CD4-positive, alpha-beta T cell treated with Interleukin-15 for 4 hours (primary cell): ENCODE measurements around the gene SLC35E2B.

ENCODE experiments used
- DNase-seq: peaks from one replicate; pipeline ENCODE4 v3.0.0-alpha.2; 2020; ENCODE audit warnings: low spot score

Gene SLC35E2B

DNA sequence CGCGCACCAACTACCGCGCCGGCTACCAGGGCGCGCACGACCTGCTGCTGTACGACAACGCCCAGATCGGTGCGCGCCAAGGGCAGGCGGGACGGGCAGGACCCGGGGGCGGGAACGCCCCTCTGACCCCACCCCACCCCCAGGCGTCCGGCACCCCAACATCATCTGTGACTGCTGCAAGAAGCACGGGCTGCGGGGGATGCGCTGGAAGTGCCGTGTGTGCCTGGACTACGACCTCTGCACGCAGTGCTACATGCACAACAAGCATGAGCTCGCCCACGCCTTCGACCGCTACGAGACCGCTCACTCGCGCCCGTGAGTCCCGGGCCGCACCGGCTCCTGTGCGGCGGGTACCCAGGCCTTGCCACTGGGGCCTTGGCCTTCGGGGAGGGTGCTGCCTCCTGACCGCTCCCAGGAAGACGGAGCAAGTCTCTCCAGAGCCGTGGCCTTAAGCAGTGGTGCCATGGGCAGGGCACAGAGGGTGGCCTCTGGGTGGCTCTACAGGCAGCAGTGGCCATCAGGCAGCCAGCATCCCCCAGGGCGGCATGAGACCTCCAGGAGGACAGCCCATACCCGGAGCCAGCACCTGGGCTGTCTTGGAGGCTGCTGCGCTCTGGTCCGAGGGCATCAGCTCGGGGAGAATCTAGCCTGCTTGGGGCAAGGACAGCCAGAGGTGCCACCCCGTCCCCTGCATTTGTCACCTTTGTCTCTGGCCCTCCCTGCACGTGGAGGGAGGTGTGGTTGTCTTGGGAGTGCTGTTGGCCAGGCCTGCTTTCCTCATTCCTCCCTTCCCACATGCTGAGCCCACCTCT, 68.8 kb downstream of the SLC35E2B start:
- no peak for DNase-seq

DNA sequence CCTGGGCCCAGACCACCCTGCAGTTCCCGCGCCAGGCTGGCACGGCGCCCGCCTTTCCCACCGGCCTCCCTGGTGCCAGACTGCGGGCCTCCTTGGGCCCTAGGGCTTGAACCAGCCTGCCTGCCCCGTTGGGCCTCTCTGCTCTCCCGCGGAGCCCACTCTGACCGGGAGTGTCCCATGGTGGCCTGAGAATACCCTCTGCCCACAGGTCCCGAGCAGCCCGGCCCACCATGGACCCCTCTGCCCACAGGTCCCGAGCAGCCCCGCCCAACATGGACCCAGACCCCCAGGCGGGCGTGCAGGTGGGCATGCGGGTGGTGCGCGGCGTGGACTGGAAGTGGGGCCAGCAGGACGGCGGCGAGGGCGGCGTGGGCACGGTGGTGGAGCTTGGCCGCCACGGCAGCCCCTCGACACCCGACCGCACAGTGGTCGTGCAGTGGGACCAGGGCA, 69.4 kb downstream of the SLC35E2B start:
- DNase-seq, result no peak

DNA sequence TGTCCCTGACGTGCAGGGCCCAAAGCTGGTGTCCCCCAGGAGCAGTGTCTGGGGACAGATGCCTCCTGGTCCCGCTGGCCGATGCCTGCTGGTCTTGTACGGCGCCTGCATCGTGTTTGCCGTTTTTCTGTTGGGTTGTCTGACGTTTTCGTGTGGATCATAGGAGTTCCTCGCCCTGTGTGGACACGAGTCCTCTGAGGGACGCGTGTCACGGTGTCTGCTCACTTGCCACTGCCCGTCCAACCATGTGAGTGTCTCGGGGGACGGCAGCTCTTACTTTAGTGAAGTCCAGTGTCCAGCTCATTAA, 69.9 kb downstream of the SLC35E2B start:
- no peak for DNase-seq

DNA sequence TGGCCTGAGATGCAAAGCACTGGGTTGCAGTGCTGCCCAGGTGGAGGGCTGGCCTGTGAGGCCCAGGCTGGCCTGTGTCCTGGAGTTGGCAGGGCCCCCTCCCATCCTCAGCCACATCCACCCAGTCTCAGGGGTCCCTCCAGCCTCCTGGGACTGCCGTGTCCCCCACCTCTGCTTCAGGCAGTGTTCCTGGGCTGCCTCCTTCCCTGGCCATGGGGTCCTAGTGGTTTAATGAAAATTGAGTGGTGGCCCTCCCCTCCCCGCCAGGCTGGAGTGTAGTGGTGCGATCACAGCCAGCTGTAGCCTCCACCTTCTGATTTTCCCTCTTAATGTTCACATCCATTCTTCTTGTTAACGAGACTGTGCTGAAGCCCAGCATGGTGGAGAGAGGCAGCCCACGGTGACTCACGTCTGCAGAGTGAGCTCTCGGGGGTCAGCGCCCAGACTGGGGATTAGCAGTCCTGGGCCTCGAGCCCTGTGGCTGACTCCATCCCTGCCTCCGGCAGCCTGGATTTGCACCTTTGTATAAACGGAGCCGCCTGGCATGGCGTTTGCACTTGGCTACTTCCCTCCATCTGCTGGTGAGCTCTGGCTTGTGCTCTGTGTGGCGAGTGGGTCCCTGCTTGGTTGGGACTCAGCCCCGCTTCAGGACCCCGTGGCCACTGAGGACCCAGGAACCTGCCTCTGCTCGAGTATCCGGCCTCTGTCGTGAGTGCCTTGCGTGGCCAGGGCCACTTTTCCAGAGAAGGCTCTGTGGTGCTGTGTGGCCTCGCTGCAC, 70.4 kb downstream of the SLC35E2B start:
- DNase-seq, result no peak

DNA sequence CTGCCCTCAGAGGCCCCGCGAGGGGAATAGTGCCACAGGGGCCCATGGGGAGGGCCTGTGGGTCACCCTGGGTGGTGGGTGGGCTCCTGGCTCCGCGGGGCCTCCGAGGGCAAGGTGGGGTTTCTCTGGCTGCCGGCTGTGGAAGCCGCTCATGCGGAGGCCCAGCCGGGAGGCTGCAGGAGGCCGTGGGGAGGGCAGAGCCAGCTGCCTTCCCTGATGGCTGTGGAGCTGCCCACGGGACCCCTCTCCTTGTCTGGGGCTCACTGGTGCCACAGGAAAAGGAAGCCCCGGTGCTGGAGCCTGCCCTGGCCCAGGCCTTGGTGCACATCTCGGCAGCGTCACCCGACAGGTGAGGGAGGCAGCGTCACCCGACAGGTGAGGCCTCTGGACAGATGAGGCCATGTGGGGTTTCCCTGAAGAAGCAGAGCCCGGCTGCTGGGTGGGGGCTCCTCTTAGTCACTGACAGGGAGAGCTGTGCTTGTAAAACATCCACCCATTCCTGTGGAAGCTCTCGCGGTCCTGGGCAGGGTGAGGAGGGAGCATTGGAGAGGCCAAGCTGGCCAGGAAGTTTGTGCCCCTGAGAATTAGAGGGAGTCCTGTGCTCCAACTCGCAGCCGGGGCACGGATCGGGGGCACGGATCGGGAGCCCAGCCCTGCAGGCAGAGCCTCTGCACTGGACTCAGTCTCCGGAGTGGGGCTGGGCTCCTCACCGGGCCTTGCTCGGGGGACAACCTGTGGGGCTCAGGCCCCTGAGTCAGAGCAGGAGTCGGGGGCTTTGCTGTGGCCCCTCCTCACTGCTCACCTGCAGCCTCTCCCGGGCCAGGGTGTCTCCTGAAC, 71.2 kb downstream of the SLC35E2B start:
- no peak for DNase-seq

DNA sequence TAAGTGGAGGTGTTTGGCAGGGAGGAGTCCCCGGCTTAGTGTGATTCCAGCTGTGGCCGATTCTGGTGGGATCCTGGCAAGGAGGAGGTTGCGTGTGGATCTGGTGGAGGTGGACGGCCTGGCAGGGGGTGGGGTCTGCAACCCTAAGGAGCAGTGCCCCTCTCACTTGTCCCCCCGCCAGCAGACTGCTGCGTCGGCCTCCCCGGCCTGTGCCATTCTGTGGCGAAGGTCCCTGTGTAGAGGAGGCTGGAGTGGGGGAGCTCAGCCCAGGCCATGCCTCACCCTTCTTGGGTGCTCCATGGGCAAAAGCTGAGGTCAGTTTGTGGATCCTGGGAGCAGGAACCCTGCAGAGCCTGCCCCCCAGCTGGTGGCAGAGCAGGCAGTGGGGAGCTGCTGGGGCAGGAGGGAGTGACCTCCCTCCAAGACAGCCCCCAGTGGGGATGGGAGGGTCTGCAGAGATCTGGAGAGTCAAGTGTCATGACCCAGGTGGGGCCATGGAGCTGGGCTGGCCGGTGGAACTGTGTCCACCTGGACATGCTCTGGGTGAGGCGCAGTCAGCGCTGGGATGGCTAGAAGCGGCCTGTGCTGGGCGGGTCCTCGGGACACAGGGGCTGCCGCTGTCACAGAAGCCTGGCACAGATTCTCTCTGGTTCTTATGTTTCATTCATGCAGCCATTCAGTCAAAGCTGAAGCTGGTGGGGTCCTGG, 72.0 kb downstream of the SLC35E2B start:
- no peak for DNase-seq

DNA sequence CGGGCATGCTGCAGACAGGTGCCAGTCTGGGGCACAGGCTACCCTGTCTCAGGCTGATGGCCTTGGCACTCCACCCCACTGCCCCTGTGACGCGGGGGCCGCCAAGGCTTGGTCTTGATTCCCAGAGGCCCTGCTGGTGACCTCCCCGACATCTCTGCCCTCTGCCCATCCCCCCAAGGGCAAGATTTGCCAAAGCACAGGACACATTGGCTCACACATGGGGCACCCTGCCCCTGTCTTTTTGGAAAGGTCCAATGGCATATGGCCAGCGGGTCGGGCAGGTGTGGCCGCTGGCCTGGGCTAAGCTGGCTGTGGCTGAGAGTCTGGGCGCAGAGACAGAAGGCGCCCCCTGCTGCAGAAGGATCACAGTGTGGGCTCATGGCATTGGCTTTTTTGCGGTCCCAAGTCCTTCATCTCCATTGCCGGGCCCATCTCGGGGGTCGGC, 72.7 kb downstream of the SLC35E2B start:
- no peak for DNase-seq

DNA sequence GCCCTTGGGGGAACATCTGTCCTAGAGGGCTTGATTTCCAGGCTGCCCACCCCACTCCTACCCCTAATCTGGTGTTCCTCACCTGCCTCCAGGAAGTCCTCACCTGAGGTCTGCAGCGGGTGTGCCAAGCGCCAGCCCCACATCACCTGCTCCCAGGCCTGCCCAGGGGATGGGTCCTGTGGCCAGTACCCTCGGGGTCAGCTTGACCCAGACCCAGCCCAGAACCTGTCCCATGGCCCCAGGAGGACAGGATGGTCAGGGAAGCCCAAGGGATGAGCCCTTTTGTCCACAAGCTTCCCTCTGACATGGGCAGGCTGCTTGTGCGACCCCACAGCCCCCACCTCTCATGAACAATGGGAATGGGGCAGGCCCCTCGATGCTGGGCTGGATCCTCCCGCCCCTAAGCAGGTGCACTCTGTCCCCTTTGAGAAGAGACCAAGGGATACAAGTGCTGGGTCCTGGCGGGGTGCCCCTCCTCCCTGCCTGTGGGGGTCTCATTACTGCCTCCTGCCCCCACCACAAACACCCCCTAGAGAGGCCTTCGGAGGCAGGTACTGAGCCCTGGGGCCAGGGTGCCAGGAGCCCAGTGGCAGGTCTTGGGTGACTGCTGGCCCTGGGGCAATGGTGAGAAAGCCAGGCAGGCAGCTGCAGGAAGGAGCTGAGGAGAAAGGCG, 74.1 kb downstream of the SLC35E2B start:
- no peak for DNase-seq

DNA sequence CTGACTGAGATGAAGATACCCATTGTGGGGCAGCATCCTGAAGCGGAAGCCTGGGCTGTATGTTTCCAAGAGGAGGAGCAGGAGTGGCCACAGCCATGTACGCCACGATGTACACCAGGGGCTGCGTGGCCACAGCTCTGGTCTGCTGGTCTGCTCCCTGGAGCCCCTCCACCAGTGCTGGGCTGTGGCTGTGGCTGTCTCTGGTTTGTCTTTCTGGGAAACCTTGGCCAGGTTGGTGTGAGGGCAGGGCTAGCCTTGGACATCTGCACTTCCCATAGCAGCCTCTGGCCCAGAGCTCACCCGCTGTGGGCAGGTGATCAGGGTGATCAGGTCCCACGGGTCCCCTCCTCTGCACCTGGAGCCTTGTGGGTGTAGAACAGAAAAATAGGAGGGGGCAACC, 74.7 kb downstream of the SLC35E2B start:
- no peak for DNase-seq

DNA sequence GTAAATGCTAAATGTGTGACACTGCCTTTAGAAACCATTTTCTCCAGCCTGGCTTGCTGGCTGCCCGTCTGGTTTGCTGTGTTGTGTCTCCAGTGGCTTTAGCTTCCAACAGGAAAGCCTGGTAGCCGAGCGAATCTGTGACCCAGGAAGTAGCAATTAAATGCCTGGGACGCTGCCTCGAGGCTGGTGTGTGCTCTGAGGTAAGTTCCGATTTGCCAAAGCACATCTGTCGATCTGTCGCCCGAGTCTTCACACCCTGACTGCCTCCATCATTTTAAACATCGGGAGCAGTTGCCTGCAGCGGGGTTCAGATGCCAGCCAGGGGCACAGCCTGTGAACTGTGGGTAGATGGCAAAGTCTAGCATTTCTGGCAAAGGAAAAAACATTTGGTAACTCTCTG, 75.1 kb downstream of the SLC35E2B start:
- DNase-seq, result no peak

DNA sequence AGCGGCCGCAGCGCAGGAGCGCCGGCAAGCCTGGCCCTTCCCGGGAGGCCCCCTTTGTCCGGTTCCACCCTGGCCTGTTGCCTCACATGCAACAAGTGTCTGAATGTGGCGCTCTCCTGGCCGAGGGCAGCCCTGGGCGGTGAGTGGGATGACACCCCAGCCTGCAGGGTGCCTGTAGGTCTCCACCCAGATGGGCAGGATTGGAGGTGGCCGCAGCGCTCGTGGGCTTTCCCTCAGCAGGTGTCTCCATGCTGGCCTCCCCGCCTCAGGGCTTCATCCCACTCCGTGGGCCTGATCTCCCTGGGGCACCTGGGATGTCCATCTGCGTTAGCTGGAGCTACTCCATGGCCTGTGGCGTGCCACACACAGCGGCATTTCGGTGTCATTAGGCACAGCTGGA, 75.8 kb downstream of the SLC35E2B start:
- DNase-seq, result no peak

DNA sequence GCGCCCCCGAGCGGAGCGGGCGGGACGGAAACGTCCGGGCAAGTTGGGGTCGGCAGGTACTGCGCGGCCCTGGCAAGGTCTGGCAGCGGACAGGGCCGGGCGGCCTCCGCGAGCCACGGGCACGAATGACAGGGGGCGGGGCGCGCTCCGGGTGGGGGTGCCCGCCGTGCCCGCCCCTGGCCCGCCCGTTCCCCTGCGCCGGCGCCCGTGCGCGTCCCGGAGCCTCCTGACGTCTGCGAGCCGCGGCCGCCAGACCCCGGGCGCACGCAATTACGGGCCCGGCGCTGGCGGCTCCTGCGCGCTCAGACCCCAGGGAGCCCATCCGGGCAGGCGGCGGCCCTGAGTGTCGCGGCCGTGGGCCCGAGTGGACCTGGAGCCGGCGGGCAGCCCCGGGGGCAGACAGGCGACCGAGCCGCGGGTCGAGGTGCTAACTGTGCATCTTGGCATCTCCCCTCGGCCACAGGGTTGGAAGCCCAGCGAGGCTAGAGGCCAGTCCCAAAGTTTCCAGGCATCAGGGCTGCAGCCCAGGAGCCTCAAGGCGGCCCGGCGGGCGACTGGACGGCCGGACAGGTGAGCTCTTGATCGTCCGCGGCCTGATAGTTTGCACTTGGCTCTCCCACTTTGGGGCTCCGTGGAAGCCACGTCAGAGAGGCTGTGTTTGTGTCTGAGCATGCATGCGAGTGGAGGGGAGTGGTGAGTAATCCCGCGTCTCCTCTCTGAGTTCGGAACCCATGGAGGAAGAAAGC, 76.4 kb downstream of the SLC35E2B start:
- DNase-seq, result no peak

DNA sequence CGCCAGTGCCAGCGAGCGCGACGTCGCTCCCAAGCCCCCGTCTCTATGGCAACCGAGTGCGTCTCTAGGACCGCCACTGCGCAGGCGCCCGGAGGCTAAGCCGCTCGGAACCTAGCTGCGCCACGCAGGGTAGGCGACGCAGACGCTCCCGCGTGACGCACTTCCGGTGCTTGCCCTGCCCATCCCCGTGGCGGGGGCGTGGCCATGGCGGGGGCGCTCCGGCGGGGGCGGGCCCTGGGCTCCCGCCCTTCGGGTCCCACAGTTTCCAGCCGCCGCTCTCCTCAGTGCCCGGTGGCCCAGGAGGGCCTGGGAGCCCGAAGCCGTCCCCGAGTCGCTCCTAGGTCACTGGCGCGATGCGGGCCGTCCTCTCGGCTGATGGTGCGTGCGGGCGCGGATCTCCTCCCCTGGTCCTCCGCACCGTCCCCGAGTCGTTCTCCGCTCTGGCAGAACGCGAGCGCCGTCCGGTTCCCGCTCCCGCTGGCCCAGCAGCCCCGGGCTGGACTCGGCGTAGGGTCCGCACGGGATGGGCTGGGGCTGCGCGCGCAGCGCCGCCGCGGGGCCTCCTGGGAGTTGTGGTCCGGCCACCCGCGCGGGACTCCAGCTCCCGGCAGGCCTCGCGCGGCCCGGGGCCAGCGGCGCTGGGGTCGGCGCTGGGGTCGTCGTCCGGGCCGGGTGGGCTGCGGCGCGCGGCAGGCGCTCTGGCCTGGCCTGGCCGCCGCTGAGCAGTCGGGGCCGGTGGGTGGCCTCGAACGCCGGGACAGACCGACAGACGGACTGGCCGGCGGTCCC, 77.1 kb downstream of the SLC35E2B start, which contains the start of gene MIB2:
MIB2 (plus strand) TSS at position 245 of the 789 bp plus-strand sequence. CDS start 7,953 bp downstream, outside the sequence.
- peak; percentile 98 for DNase-seq

DNA sequence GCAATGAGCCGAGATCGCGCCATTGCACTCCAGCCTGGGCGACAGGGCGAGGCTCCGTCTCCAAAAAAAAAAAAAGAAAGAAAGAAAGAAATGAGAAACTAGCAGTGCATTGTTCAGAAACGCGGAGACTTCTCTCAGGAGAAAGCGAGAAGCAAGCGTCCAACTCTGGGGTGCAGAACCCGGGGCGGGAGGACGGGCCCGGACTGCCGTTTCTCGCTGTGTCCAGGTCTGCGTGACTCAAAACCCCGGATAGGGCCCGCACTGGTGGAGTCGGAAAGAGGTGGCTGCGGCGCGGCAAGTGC, 77.7 kb downstream of the SLC35E2B start:
- DNase-seq, result no peak

DNA sequence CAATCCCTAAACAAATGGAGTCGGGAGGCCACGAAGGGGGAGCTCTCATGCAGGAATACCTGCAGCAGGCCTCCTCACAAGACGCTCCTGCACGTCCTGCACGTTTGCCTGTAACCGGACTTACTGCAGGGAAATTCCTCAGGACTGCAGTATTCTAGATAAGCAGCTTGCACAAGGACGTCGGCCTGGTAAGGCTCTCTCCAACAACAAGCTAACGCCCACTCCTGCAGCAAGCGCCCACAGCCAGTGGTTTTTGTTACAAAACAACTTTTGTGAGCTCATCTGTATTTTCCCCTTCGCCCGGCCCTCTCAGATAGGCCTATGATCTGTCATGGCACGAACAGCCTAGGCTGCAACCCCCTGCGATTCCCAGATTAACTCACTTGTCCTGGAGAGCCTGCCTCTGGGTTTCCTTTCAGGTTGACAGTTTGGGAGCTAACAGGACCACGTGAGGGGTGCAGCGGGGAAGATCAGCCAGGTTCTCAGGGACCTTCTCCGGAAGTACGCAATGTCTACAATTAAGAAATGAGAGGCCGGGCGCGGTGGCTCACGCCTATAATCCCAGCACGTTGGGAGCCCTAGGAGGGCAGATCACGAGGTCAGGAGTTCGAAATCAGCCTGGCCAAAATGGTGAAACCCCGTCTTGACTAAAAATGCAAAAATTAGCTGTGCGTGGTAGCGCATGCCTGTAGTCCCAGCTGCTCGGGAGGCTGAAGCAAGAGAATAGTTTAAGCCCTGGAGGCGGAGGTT, 78.2 kb downstream of the SLC35E2B start:
- DNase-seq, result peak; percentile 70

DNA sequence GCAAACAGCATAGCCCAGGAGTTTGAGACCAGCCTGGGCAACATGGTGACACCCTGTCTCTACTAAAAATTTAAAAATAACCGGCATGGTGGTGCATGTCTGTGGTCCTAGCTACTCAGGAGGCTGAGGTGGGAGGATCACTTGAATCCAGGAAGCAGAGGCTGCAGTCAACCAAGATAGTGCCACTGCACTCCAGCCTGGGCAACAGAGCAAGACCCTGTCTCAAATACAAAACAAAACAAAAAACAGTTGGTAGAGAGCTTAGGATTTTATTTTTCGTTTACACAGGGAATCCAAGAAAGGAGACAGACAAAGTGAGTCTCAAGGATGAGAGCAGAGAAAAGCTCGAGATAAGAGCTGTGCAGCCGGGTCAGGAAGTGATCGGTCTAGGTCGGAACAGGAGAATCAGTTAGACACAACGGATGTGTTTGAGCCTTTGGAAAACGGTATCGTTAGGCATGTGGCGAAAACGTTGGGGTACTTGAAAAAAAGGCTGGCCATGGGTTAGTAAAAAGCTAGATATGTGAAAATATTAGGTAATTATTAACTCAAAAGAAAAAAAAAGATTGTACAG, 79.0 kb downstream of the SLC35E2B start:
- no peak for DNase-seq

DNA sequence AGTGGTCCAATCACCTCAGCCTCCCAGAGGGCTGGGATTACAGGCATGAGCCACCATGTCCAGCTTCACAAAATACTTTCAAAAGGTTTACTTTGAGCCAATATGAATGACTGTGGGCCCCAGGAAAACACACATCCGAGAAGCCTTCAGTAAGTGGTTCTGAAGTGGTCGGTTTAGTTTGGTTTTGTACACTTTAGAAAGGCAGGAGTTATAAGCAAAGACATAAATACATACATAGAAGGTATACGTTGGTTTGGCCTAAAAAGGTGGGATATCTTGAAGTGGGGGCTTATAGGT, 80.5 kb downstream of the SLC35E2B start:
- no peak for DNase-seq

DNA sequence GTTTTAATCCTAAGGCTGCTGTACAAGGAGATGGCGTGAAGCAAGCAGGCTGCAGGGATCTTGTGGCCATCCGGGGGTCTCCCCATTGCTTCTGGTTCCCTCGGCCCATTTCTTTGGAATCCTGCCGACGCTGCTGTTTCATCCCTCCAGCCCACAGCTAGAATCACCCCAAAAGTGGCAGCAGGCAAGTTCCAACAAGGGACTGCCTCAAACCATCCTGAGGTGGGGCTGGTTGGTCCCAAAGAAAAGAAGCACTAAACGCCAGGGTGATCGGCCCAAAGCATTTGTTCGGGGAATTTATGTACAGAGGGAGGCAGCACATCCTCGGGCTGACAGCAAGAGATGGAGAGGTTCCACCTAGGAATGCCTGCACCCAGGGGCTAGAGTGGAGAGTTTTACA, 81.8 kb downstream of the SLC35E2B start:
- no peak for DNase-seq
